Hematopoietic multipotent progenitor cell treated with erythropoietin and hydrocortisone succinate and interleukin-3 and kit ligand, for 6 days (in vitro differentiated cells): ENCODE data around the gene KLHL30.
A peak's percentile ranks its signal among the peaks of the same experiment; 100 is the strongest.
"Not testable (repeated sequence)": the region's sequence is repeated elsewhere in the genome, so short reads cannot be mapped to it uniquely, and the experiment has no call there.

Experiments used
- DNase-seq: peaks from one replicate; pipeline ENCODE4 v3.0.0-alpha.2; 2015

KLHL30 gene

GRCh38 chr2:238103465-238104225 is 34.8 kb upstream of the KLHL30 start:
- DNase-seq, result no peak

GRCh38 chr2:238104226-238104690 is 34.2 kb upstream of the KLHL30 start:
- no peak for DNase-seq

DNA sequence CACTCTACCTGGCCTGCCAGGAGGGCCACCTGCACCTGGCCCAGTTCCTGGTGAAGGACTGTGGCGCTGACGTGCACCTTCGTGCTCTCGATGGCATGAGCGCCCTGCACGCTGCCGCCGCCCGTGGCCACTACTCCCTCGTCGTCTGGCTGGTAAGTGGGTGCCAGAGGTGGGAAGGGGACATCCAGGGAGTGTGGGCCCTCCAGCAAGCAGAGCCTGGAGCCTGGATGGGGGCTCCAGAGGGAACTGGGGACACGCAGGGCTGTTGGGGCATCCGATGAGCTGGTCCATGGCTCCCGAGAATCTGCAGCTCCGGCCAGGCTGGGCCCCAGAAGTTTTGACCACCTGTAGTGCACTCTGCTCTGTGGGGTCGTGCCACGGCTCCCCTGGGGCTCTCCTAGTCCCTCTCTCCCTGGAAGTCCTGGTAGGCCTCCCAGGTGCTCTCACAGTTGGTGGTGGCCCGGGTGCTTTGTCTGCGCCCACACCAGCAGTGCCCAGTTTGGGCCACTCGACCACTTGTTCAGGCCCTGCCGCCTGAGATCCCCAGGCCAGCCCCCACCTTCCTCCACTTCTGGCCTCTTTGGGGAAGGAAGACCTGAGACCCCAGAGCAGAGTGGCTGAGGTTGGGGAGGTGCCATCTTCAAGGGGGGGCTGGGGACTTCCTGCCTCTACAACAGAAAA is 33.6 kb upstream of the KLHL30 start:
- no peak for DNase-seq

DNA sequence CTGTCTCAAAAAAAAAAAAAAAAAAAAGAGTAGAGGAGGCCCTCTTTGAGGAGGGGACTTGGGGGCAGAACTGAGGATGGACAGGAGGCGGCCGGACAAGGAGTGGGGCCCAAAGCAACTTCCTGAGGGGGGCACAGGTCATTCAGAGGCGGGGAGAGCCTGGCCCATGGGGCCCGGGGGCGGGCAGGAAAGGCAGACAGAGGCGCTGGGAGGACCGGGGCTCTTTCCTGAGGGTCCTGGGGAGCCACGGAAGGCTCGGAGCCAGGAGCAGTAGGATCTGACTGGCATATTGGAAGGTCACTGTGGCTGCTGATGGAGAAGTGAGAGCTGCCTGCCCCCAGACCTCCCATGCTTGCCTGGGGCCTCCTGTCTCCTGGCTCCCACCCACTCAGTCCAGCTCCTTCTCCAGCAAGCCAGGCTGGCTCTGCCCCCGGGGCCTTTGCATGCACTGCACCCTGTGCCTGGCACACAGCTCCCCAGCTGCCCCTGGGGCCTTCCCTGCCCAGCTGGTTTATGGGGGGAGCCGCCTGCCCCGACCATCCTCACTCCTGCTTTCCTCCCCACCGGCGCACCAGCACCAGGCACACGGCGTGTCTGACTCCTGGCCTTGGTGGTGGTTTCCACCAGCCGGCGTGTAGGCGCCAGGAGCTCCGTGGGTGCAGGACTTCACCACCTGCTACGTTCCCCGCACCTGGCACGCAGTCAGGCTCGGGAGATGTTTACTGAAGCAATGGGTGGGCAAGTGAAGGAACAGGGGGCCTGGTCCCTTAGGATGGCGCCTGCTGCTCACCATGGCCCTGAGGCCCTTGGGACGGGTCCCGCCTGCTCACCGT is 32.7 kb upstream of the KLHL30 start:
- no peak for DNase-seq

GRCh38 chr2:238106339-238106697 is 32.1 kb upstream of the KLHL30 start:
- DNase-seq, result no peak

GRCh38 chr2:238106698-238107524 is 31.6 kb upstream of the KLHL30 start:
- peak; percentile 49 for DNase-seq

DNA sequence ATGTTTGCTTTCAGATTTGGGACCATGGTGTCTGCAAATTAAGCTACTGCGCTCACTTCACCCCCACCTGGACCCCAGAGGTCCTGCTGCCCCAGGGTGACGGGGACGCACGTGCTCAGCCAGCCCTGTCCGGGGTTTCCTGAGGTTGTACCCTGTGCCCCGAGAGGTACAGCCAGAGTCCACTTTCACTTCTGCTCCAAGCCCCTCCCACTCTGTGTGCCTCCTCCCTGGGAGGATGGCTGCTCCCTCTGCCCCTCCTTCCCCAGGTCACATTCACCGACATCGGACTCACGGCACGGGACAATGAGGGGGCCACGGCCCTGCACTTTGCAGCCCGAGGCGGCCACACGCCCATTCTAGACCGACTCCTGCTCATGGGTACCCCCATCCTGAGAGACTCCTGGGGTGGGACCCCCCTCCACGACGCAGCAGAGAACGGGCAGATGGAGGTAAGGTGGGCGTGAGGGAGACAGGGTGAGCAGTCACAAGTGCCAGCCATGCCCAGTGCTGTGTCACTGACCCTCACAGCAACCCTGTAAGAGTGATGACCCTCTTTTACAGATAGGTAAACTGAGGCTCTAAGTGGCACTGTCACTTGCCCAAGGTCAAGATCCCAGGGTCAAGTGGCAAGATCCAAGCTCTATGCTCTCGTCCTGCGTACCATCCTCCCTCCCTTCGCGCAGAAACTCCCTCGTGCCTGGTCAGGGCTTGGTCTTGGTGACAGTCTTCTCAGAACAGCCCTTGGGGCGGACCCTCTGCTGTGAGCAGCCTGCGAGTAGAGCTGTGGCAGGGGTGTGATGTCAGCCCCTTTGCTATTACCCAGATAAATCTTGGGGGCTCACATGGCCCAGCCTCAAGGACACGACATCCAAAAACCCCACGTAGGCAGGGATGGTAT is 30.7 kb upstream of the KLHL30 start:
- peak; percentile 22 for DNase-seq

DNA sequence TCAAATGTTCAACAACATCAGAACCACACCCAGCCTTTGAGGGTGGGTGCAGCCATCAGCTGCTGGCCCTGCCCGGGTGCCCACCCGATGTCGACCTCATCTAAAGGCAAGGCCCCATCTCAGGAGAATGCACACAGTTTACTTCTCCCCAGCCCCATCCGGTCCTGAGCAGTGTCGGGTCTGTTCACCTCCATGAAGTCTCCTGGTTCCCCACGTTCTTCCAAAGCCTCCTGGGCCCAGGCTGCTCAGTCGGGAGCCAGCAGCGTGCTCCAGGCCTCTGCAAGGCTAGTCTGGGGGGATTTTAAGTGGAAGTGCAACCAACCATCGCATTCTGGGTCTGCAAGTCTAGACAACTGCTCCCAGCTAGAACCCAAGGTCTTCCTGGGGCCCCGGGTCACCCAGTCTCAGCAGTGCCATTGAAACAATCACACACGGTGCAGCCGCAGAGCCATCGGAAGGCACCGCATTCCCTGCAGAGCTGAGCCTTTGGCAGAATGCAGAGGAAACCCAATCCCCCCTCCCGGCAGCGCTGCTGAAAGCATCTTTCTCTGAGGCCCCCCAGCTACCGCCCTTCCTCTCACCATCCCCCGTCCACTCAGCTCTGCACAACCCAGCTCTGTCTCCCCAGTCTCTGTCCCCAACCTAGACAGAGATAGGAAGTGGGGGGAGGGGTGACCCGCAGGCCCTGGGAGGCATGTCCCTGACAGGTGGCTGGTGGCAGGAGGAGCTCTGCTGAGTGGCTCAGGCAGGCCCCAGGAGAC is 29.9 kb upstream of the KLHL30 start:
- peak; percentile 49 for DNase-seq

DNA sequence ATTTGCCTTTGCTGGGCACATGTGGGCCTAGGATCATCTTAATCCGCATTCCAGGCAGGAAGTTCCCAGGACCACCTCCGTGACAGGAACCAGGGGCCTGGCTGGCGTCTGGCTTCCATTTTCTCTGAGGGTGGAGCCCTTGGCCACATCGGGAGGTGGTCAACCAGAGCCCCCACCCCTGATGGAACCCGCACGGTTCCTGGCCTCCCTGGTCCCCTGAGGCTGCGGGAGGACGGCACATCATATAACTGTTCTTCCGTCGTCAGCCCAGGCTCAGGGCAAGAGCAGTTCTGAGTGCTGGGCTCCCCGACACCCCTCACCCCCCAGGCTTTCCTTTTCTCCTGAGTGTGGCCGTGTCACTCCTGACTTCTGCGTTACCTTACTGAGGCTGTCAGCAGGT is 24.9 kb upstream of the KLHL30 start:
- DNase-seq, result no peak

DNA sequence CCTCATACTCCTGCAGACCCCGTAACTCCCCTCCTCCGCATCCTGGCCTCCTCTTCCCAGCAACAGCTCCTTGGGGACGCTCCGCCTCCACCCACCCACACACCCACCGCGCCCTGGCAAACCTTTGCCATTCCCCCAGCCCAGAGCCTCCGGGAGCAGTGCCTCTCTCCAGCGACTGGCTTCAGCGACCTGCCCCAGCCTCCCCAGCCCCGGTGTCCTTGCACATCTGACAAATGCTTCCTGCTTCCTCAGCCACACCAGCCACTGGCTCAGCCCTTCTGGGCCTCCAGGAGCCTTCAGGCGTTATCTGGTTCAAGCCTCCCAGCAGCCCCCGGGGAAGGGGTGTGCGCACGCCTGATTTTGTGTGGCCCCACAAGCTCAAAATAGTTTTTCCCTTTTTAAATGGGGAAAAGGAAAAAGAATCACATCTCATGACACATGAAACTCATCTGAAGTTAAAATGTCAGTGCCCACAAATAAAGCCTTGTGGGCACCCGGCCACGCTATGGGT is 24.1 kb upstream of the KLHL30 start:
- DNase-seq, result no peak

GRCh38 chr2:238114851-238115660 is 23.4 kb upstream of the KLHL30 start:
- DNase-seq, result no peak

DNA sequence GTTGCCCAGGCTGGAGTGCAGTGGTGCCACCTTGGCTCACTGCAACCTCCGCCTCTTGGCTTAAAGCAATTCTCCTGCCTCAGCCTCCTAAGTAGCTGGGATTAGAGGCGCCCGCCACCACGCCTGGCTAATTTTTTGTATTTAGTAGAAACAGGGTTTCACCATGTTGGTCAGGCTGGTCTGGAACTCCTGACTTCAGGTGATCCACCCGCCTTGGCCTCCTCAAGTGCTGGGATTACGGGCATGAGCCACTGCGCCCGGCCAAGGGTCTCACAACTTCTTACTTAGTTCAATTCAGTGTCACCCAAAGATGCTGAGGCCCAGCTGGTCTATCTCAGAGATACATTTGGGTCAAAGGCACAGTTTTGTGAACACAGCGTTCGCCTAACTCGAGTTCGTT is 22.8 kb upstream of the KLHL30 start:
- not testable (repeated sequence) for DNase-seq

DNA sequence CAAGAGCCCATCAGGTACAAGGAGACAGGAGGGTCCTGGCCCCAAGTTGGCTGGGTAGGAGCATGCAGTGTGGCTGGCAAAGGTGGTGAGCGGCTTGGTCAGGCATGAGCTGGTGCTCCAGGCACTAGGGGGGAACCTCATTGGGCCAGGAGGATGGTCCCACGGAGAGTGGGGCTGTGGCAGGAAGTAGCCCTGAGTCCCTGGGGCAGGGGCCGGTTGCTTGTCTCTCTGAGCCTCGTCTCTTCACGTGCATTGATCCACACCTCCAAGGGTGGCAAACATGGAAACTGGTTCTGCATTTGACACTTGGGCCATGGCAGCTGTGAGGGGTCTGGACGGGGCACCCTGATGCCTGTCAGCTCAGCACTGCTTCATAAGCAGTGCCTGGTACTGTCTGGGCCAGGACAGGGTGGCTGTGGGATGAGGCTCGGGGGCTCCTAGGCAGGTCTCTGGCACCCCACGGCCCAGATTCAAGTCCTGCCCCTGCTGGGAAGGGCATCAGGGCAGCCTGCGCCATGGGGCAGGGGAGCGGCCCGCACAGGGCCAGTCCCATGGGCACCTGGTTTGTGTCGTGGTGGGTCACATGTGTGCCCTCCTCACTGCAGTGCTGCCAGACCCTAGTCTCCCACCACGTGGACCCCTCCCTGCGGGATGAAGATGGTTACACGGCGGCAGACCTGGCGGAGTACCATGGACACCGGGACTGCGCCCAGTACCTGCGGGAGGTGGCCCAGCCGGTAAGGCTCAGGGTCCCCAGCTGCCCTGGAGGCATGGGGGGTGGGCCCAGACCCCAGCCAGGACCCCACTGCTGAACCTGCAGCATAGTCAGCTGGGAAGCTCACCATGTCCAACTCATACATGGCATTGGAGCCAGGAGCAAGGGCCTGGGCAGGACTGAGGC is 21.9 kb upstream of the KLHL30 start:
- no peak for DNase-seq

- DNase-seq, result no peak
These were observed 21.0 kb upstream of the KLHL30 start for GRCh38 chr2:238117199-238118154.

- DNase-seq, result no peak
These were observed 18.6 kb upstream of the KLHL30 start for GRCh38 chr2:238119756-238120462.

GRCh38 chr2:238120463-238121298 is 17.8 kb upstream of the KLHL30 start:
- no peak for DNase-seq
